ENCODE results near the gene JCAD. TPM values are rescaled to one million over a fixed set of nuclear protein-coding genes. Genes with fewer than 3 reads are reported as not detected.

The JCAD gene
- total RNA-seq, 2 donors from 2014 or later = 40.8 to 52.2 TPM

DNA sequence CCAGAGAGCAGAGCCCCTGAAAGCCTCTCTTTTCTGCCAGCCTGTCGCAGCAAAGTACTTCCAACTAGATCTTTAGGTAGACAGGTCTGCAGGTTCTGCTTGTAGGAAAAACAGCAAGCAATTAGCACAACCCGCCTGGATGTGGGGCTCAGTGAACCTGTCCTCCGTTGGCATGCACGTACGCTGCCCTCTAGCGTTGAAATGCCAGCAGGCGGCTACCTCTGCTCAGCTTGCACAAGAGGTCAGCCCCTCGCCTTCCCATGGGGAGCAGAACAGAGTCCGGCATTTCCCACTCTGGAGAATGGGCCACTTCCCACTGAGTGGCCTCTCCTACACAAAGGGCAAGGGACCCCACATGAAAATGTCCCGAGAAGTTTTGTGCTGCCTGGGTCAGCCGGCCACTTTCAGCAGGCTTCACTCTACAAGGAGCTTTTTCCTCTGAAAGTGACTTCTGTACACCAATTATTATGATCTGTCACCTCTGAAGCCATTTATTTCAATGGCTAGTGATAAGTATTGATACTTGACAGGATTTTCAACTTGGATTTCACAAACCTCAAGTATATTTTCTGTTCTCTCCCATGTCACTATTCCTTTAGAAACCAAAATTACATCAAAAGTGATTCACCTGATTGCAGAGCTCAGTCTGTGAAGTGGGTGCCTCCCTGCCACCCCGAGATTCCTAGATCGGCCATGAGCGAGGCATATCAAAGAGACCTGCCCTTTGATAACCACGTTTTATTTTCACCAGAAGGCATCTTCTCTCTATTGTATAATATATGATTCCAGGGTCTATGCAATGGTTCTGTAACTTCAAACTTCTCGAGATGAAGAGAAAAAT is 56.7 kb downstream of the JCAD start:
- Mint-ChIP-seq H3K27ac (no peak overlapping the region), H3K36me3 (ENCODE audit: low read depth) (no peaks in the 10 kb centered on the region), H3K4me3 (no peak overlapping the region), H3K9me3 (no peaks in the 10 kb centered on the region), H3K27me3 (ENCODE audit: insufficient read depth) (peaks cover 14% of the 10 kb centered on the region), H3K4me1 (peaks cover 18% of the 10 kb centered on the region)
- TF ChIP-seq, protein P1, sequence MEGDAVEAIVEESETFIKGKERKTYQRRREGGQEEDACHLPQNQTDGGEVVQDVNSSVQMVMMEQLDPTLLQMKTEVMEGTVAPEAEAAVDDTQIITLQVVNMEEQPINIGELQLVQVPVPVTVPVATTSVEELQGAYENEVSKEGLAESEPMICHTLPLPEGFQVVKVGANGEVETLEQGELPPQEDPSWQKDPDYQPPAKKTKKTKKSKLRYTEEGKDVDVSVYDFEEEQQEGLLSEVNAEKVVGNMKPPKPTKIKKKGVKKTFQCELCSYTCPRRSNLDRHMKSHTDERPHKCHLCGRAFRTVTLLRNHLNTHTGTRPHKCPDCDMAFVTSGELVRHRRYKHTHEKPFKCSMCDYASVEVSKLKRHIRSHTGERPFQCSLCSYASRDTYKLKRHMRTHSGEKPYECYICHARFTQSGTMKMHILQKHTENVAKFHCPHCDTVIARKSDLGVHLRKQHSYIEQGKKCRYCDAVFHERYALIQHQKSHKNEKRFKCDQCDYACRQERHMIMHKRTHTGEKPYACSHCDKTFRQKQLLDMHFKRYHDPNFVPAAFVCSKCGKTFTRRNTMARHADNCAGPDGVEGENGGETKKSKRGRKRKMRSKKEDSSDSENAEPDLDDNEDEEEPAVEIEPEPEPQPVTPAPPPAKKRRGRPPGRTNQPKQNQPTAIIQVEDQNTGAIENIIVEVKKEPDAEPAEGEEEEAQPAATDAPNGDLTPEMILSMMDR (conservative IDR thresholded peaks at IDR 0.05) = peak; percentile 95
- Histone ChIP-seq H3K9ac (ENCODE audit: extremely low read depth, low read length, poor library complexity, severe bottlenecking) (no peak overlapping the region), H3K9me3 (ENCODE audit: control insufficient read depth, low read length) (no peaks in the 10 kb centered on the region), H3K4me3 (ENCODE audit: low read length) (no peak overlapping the region), H3K36me3 (ENCODE audit: control insufficient read depth, insufficient read depth, low read length) (no peaks in the 10 kb centered on the region), H3K27me3 (ENCODE audit: control insufficient read depth, insufficient read depth, low read length, poor library complexity, severe bottlenecking) (no peaks in the 10 kb centered on the region), H3K27ac (ENCODE audit: low read depth, low read length) (no peak overlapping the region), H3K4me1 (ENCODE audit: control insufficient read depth, insufficient read depth, low read length) (no peaks in the 10 kb centered on the region)
- WGBS, 2 experiments (ENCODE audit: insufficient coverage in 1 of 2, insufficient read length in 1 of 2) = 42 to 43% methylated on average over 13 to 16 of the region's 16 CpGs
- peak; percentile 96 for DNase-seq

DNA sequence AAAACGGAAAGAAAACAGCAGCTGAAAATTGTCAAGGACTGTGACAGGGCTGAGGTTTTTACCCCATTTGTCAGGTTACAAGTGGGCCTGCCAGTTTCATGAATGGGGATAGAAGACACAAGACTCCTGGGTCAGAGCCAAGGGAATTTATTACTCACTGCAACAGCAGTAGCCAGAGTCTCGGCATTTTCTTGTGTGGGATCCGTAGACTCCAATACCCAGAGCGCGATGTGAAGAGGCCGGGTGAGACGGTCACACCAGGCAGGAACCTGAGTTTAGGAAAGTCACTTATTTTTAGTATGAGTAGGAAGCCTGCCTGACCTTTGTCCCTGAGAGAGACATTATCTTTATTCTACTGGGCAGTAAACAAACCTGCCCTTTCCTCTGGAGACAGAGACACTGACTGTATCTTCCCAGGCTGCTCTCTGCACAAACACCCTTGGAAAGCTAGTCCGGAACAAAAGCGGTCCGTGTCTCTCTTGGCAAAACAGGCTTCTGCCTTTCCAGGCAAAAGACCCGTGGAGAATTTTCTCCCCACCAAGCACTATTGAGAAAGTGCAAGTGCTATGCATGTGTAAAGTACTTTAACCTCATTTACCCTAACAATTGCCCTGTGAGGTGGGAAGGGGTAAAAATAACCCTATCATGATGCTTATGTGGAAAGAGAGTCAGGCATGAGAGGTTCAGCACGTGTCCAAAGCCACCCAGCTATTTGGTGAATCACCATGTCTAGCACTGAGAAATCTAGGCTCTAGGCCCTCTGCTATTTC is 58.4 kb downstream of the JCAD start:
- peaks cover 26% of the 10 kb centered on the region for H3K4me1 Mint-ChIP-seq
- WGBS, 2 experiments (ENCODE audit: insufficient coverage in 1 of 2, insufficient read length in 1 of 2) = 92 to 96% methylated on average over 7 to 11 of the region's 12 CpGs
- H3K9me3 Mint-ChIP-seq = no peaks in the 10 kb centered on the region
- no peak for DNase-seq
- no peak overlapping the region for H3K27ac Mint-ChIP-seq
- no peak overlapping the region for H3K9ac ChIP-seq (ENCODE audit: extremely low read depth, low read length, poor library complexity, severe bottlenecking)
- H3K36me3 ChIP-seq (ENCODE audit: control insufficient read depth, insufficient read depth, low read length) = no peaks in the 10 kb centered on the region
- H3K27me3 Mint-ChIP-seq (ENCODE audit: insufficient read depth) = peaks cover 14% of the 10 kb centered on the region
- H3K4me3 Mint-ChIP-seq = no peak overlapping the region
- no peaks in the 10 kb centered on the region for H3K9me3 ChIP-seq (ENCODE audit: control insufficient read depth, low read length)
- no peaks in the 10 kb centered on the region for H3K36me3 Mint-ChIP-seq (ENCODE audit: low read depth)
- no peaks in the 10 kb centered on the region for H3K27me3 ChIP-seq (ENCODE audit: control insufficient read depth, insufficient read depth, low read length, poor library complexity, severe bottlenecking)
- H3K4me1 ChIP-seq (ENCODE audit: control insufficient read depth, insufficient read depth, low read length) = no peaks in the 10 kb centered on the region
- TF ChIP-seq, protein P1 (conservative IDR thresholded peaks at IDR 0.05) = no peak
- H3K27ac ChIP-seq (ENCODE audit: low read depth, low read length) = no peak overlapping the region
- H3K4me3 ChIP-seq (ENCODE audit: low read length) = no peak overlapping the region

DNA sequence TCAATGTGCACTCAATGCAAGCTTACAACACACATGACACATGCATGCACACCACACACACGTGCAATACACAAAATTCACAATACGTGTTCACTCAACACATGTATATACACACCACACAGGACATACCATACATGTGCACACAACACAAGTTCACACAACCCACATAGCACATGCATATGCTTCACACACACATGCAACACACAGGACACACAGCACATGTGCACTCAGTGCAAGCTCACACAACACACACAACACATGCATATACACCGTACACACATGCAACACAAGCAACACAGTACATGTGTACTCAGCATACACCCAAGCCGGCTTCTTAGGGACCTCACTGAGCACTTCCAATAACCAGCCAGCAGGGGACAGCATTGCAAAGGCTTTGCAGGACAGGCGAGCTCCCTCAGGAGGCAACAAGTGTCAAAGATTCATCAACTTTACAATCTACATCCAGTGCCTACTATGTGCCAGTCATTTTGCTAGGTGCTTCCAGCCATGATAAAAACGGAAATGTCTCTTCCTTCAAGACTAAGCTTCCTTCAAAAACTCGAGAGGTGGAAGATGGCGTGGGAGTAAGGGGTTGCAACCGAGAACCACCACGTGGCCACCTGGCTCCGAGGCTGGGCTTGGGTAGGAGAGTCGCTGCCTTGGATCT is 61.1 kb downstream of the JCAD start:
- Mint-ChIP-seq H3K4me3 (no peak overlapping the region), H3K27ac (no peak overlapping the region), H3K4me1 (peaks cover 33% of the 10 kb centered on the region), H3K36me3 (ENCODE audit: low read depth) (no peaks in the 10 kb centered on the region), H3K27me3 (ENCODE audit: insufficient read depth) (peaks cover 14% of the 10 kb centered on the region), H3K9me3 (no peaks in the 10 kb centered on the region)
- no peaks in the 10 kb centered on the region for H3K4me1 ChIP-seq (ENCODE audit: control insufficient read depth, insufficient read depth, low read length)
- H3K27me3 ChIP-seq (ENCODE audit: control insufficient read depth, insufficient read depth, low read length, poor library complexity, severe bottlenecking) = no peaks in the 10 kb centered on the region
- peak; percentile 93 for DNase-seq
- TF ChIP-seq, protein P1 (conservative IDR thresholded peaks at IDR 0.05) = peak; percentile 99
- no peaks in the 10 kb centered on the region for H3K9me3 ChIP-seq (ENCODE audit: control insufficient read depth, low read length)
- no peak overlapping the region for H3K27ac ChIP-seq (ENCODE audit: low read depth, low read length)
- 13 to 46% methylated on average over 3 to 12 of the region's 12 CpGs for WGBS, 2 experiments (ENCODE audit: insufficient coverage in 1 of 2, insufficient read length in 1 of 2)
- H3K9ac ChIP-seq (ENCODE audit: extremely low read depth, low read length, poor library complexity, severe bottlenecking) = no peak overlapping the region
- H3K36me3 ChIP-seq (ENCODE audit: control insufficient read depth, insufficient read depth, low read length) = no peaks in the 10 kb centered on the region
- no peak overlapping the region for H3K4me3 ChIP-seq (ENCODE audit: low read length)
